Measurements from ENCODE around the gene MAML1. TPM values are rescaled to one million over a fixed set of nuclear protein-coding genes. Genes with fewer than 3 reads are reported as not detected.

MAML1 gene
- total and polyA plus RNA-seq, 3 donors from 2014 or later, result 23.5 to 60.7 (median 52.5) TPM

DNA sequence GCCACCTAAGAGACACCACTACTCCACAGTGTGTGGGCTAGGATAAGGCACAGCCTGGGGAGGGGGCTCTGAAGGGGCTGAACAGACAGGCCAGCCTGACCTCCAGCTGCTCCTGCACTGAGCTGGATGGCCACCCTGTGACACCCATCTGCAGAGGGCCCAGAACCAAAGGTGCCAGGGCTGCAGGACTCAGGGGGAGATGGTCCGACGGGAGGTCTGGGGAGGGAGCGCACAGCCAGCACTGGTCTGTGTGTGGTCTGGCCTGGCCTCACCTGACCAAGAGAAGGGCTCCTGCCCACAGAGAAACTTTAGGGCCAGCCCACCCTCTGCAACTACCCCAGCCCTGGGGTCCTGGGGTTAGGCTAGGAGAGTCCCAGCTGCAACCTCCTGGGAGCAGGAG is 62.0 kb downstream of the MAML1 start:
- Histone ChIP-seq H3K36me3 (ENCODE audit: low read depth, missing control alignments) (no peaks in the 10 kb centered on the region), H3K4me3 (peak overlapping the region in 1 of 2 donors; percentile 68), H3K9me3 (no peaks in the 10 kb centered on the region), H3K4me1 (peaks cover 35% of the 10 kb centered on the region), H3K27me3 (no peaks in the 10 kb centered on the region), H3K27ac (peak overlapping the region in 1 of 2 donors; percentile 54)
- intact Hi-C loops (cut with DNase I; ENCODE audit: low total_unique reads), result no loop called here
- WGBS, 2 donors, result 72 to 80% methylated on average over 2 to 3 of the region's 3 CpGs
- no peak for DNase-seq
- TF ChIP-seq CTCF (IDR thresholded peaks at IDR 0.05), result no peak
- no peak for TF ChIP-seq POLR2A (IDR thresholded peaks at IDR 0.05)

- Histone ChIP-seq H3K27ac (peak overlapping the region; percentile 85 to 88), H3K9me3 (no peaks in the 10 kb centered on the region), H3K27me3 (no peaks in the 10 kb centered on the region), H3K4me3 (peak overlapping the region; percentile 58 to 68), H3K4me1 (peaks cover 35% of the 10 kb centered on the region), H3K36me3 (ENCODE audit: low read depth, missing control alignments) (no peaks in the 10 kb centered on the region)
- WGBS, 2 donors, result 8 to 51% methylated on average over 4 to 41 of the region's 53 CpGs
- TF ChIP-seq CTCF (IDR thresholded peaks at IDR 0.05) (no peak), POLR2A (IDR thresholded peaks at IDR 0.05) (no peak)
- intact Hi-C loops (cut with DNase I; ENCODE audit: low total_unique reads), result no loop called here
- DNase-seq, result no peak
Measured at GRCh38 chr5:179795049-179795862, 62.6 kb downstream of the MAML1 start.

DNA sequence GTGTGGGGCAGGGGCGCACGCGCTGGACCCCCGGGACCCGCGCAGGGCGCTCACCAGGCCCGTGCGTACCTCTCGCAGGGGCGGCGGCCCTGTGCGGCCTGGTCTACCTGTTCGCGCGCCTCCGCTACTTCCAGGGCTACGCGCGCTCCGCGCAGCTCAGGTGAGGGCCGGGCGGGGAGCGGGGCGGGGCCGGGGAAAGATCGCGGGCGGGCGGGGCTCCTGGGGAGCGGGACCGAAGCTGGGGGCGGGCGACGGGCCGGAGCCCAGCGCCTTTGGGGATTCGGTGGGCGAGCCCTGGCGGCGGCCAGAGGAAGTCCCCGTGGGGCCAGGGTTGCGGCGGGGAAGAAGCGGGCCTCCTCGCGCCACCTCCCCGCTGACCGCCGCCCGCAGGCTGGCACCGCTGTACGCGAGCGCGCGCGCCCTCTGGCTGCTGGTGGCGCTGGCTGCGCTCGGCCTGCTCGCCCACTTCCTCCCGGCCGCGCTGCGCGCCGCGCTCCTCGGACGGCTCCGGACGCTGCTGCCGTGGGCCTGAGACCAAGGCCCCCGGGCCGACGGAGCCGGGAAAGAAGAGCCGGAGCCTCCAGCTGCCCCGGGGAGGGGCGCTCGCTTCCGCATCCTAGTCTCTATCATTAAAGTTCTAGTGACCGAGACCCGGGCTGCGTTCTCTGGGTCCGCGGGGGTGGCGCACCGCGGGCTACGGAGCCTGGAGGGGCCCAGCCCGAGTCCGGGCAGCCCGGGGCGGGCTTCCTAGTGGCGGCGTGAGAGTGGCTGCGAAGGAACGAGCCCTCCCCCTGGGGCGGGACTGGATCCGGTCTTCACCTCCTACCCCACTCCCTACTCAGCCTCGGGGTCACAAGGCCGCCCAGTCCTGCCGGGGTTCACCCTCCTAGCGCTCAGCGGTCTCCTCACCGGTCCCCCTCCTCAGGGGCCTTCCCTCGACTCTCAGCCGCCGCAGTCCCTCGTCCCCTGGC is 63.5 kb downstream of the MAML1 start:
- H3K36me3 ChIP-seq (ENCODE audit: low read depth, missing control alignments), result no peaks in the 10 kb centered on the region
- H3K4me3 ChIP-seq, result peak overlapping the region; percentile 58 to 68
- H3K9me3 ChIP-seq, result no peaks in the 10 kb centered on the region
- H3K27me3 ChIP-seq, result no peaks in the 10 kb centered on the region
- TF ChIP-seq CTCF (IDR thresholded peaks at IDR 0.05), result peak; percentile 73 to 78 (median 74)
- no peak for TF ChIP-seq POLR2A (IDR thresholded peaks at IDR 0.05)
- peak overlapping the region; percentile 85 to 88 for H3K27ac ChIP-seq
- 2% methylated on average over 15 to 72 of the region's 113 CpGs for WGBS, 2 donors
- intact Hi-C loops (cut with DNase I; ENCODE audit: low total_unique reads), result no loop called here
- peaks cover 35% of the 10 kb centered on the region for H3K4me1 ChIP-seq
- DNase-seq, result peak; percentile 79

GRCh38 chr5:179796877-179797608 is 64.4 kb downstream of the MAML1 start:
- peaks cover 37% of the 10 kb centered on the region for H3K4me1 ChIP-seq
- peak overlapping the region in 1 of 2 donors; percentile 68 for H3K4me3 ChIP-seq
- no peaks in the 10 kb centered on the region for H3K9me3 ChIP-seq
- WGBS, 2 donors, result 76 to 83% methylated on average over 16 to 21 of the region's 21 CpGs
- H3K27me3 ChIP-seq, result no peaks in the 10 kb centered on the region
- intact Hi-C loops (cut with DNase I; ENCODE audit: low total_unique reads), result no loop called here
- TF ChIP-seq POLR2A (IDR thresholded peaks at IDR 0.05) (no peak), CTCF (IDR thresholded peaks at IDR 0.05) (no peak)
- peak overlapping the region in 1 of 2 donors; percentile 88 for H3K27ac ChIP-seq
- DNase-seq, result no peak
- no peaks in the 10 kb centered on the region for H3K36me3 ChIP-seq (ENCODE audit: low read depth, missing control alignments)
